PC-9 (cell line): Measurements from ENCODE around the gene CCDC93. TPM values are rescaled to one million over a fixed set of nuclear protein-coding genes. Genes with fewer than 3 reads are reported as not detected.
A peak's percentile ranks its signal among the peaks of the same experiment; 100 is the strongest.

Source experiments
- BruUV-seq: library from RNA; stranded (reverse); fragments of 400-500 nt; replicated peaks from 2 replicates; lab custom pipeline; 2021; lab: Mats Ljungman, UMichigan
- CTCF ChIA-PET: fragments of 300-600 bp; sonication (Branson Sonifier 250); formaldehyde crosslinking; loops from one replicate; lab custom pipeline; 2022; ENCODE audit warnings: antibody characterized with exemption; lab: Charles Lee
- POLR2A ChIA-PET: fragments of 300-600 bp; sonication (Branson Sonifier 250); formaldehyde crosslinking; loops from one replicate; lab custom pipeline; 2022; ENCODE audit warnings: antibody characterized with exemption; ENCODE audit not compliant: unreplicated experiment; lab: Charles Lee
- DNase-seq, 2 experiments: peaks; one replicate each; pipeline versions ENCODE4 v3.0.0 to v3.0.0-alpha.2; 2015 to 2022; ENCODE audit warnings: mixed read lengths in 1 of 2
- H2AFZ ChIP-seq: fragments of 200-600 bp; sonication (generic); 2 replicates; pipeline ENCODE4 v1.8.1; 2017; ENCODE audit warnings: antibody characterized with exemption
- H3F3A ChIP-seq: fragments of 200-600 bp; sonication (generic); 2 replicates; pipeline ENCODE4 v1.8.1; 2017; ENCODE audit warnings: antibody characterized with exemption, mild to moderate bottlenecking, low read depth; ENCODE audit not compliant: insufficient read depth
- H3K27ac ChIP-seq: fragments of 200-600 bp; sonication (generic); 2 replicates; pipeline ENCODE4 v1.6.1; 2016; ENCODE audit warnings: mixed run types
- H3K27me3 ChIP-seq: fragments of 200-600 bp; sonication (generic); 2 replicates; pipeline ENCODE4 v1.6.1; 2016; ENCODE audit warnings: low read depth, mixed run types; ENCODE audit not compliant: insufficient read depth
- H3K36me3 ChIP-seq: fragments of 200-600 bp; sonication (generic); 2 replicates; pipeline ENCODE4 v1.6.1; 2016; ENCODE audit warnings: low read depth, mixed run types
- H3K4me1 ChIP-seq: fragments of 200-600 bp; sonication (generic); replicated peaks from 2 replicates; pipeline ENCODE4 v1.6.1; 2016; ENCODE audit warnings: mixed run types; ENCODE audit not compliant: insufficient read depth
- H3K4me2 ChIP-seq: fragments of 200-600 bp; sonication (generic); 2 replicates; pipeline ENCODE4 v1.6.1; 2017; ENCODE audit warnings: mixed run types
- H3K4me3 ChIP-seq: fragments of 200-600 bp; sonication (generic); 2 replicates; pipeline ENCODE4 v1.6.1; 2016; ENCODE audit warnings: mixed run types
- H3K79me2 ChIP-seq: fragments of 200-600 bp; sonication (generic); 2 replicates; pipeline ENCODE4 v1.6.1; 2017; ENCODE audit warnings: low read depth, mixed run types
- H3K9me2 ChIP-seq: fragments of 200-600 bp; sonication (generic); 2 replicates; pipeline ENCODE4 v1.8.1; 2017; ENCODE audit warnings: mild to moderate bottlenecking; ENCODE audit not compliant: insufficient read depth
- H3K9me3 ChIP-seq: fragments of 200-600 bp; sonication (generic); 2 replicates; pipeline ENCODE4 v1.8.1; 2016; ENCODE audit warnings: low read depth; ENCODE audit not compliant: insufficient read depth
- H4K20me1 ChIP-seq: fragments of 200-600 bp; sonication (generic); 2 replicates; pipeline ENCODE4 v1.8.1; 2017; ENCODE audit not compliant: insufficient read depth
- CTCF ChIP-seq: fragments of 200-600 bp; sonication (generic); conservative IDR thresholded peaks from 2 replicates; pipeline ENCODE4 v1.6.1; 2017; ENCODE audit warnings: mixed run types, antibody characterized with exemption, mild to moderate bottlenecking, moderate library complexity
- EZH2 ChIP-seq: fragments of 200-600 bp; sonication (generic); IDR thresholded peaks from 2 replicates; pipeline ENCODE4 v1.8.0; 2017; ENCODE audit warnings: antibody characterized with exemption, low read depth
- intact Hi-C: fragments of 100-400 bp; cut with micrococcal nuclease; formaldehyde crosslinking; loops from one replicate; pipeline ENCODE4 v1.10.0; 2022; ENCODE audit not compliant: unreplicated experiment
- total RNA-seq: library from RNA; stranded (reverse); gene quantifications from 2 replicates; pipeline ENCODE4 v1.2.3, GENCODE V29; 2021

CCDC93 gene
- total RNA-seq, 1 experiment from 2014 or later, result 31.3 TPM

- no peaks in the 10 kb centered on the region for H3K9me2 ChIP-seq
- CTCF ChIA-PET, result no interaction called here
- peaks cover 35% of the 10 kb centered on the region for H3K36me3 ChIP-seq
- H3K4me2 ChIP-seq, result peak overlapping the region; percentile 0; the same call in 1 of the 2 replicates
- POLR2A ChIA-PET, result no interaction called here
- no peaks in the 10 kb centered on the region for H3K9me3 ChIP-seq
- TF ChIP-seq EZH2, result no peak
- no peak for TF ChIP-seq CTCF
- no peak overlapping the region for H2AFZ ChIP-seq
- intact Hi-C loops, result no loop called here
- peak overlapping the region; percentile 48 for H3K27ac ChIP-seq
- no peaks in the 10 kb centered on the region for H3K27me3 ChIP-seq
- no peak overlapping the region for H3K4me3 ChIP-seq
- H3K4me1 ChIP-seq, result peaks cover 16% of the 10 kb centered on the region
- peaks cover 14% of the 10 kb centered on the region for H4K20me1 ChIP-seq
- DNase-seq, result peak in 1 of 2 experiments; percentile 92
- H3K79me2 ChIP-seq, result peaks cover 7% of the 10 kb centered on the region; the same call in 1 of the 2 replicates
- BruUV-seq, result no TSS peak
- H3F3A ChIP-seq, result peaks cover 25% of the 10 kb centered on the region
These were observed 32.8 kb downstream of the CCDC93 start for GRCh38 chr2:117980783-117981676.

GRCh38 chr2:117979911-117980701 lies 33.8 kb downstream of the CCDC93 start:
- DNase-seq, result no peak
- Histone ChIP-seq H3K27ac (peak overlapping the region; percentile 31), H2AFZ (no peak overlapping the region), H3K4me1 (peaks cover 16% of the 10 kb centered on the region), H3K27me3 (no peaks in the 10 kb centered on the region), H3K79me2 (peaks cover 7% of the 10 kb centered on the region; the same call in 1 of the 2 replicates), H3K4me2 (peak overlapping the region; percentile 0; the same call in 1 of the 2 replicates), H3K4me3 (no peak overlapping the region), H3F3A (peaks cover 25% of the 10 kb centered on the region), H3K9me2 (no peaks in the 10 kb centered on the region), H4K20me1 (peaks cover 14% of the 10 kb centered on the region), H3K36me3 (peaks cover 30% of the 10 kb centered on the region), H3K9me3 (no peaks in the 10 kb centered on the region)
- ChIA-PET POLR2A (no interaction called here), CTCF (no interaction called here)
- no TSS peak for BruUV-seq
- TF ChIP-seq CTCF, result no peak
- no peak for TF ChIP-seq EZH2
- intact Hi-C loops, result no loop called here

- H3K36me3 ChIP-seq, result peaks cover 26% of the 10 kb centered on the region
These were observed 36.2 kb downstream of the CCDC93 start for GRCh38 chr2:117977696-117978095.

More at GRCh38 chr2:117977696-117978095, 36.2 kb downstream of the CCDC93 start:
- Histone ChIP-seq H3K4me2 (no peak overlapping the region), H3K9me3 (no peaks in the 10 kb centered on the region), H3K4me1 (peaks cover 16% of the 10 kb centered on the region), H3K79me2 (peaks cover 7% of the 10 kb centered on the region; the same call in 1 of the 2 replicates), H3F3A (peaks cover 25% of the 10 kb centered on the region), H3K27ac (no peak overlapping the region), H3K27me3 (no peaks in the 10 kb centered on the region), H4K20me1 (peaks cover 14% of the 10 kb centered on the region), H3K9me2 (no peaks in the 10 kb centered on the region), H2AFZ (no peak overlapping the region), H3K4me3 (no peak overlapping the region)
- ChIA-PET CTCF (no interaction called here), POLR2A (no interaction called here)
- intact Hi-C loops, result no loop called here
- no peak for DNase-seq
- no TSS peak for BruUV-seq
- TF ChIP-seq CTCF (no peak), EZH2 (no peak)
